ENCODE results near the gene SLC48A1.
A peak's percentile ranks its signal among the peaks of the same experiment; 100 is the strongest.

DNA sequence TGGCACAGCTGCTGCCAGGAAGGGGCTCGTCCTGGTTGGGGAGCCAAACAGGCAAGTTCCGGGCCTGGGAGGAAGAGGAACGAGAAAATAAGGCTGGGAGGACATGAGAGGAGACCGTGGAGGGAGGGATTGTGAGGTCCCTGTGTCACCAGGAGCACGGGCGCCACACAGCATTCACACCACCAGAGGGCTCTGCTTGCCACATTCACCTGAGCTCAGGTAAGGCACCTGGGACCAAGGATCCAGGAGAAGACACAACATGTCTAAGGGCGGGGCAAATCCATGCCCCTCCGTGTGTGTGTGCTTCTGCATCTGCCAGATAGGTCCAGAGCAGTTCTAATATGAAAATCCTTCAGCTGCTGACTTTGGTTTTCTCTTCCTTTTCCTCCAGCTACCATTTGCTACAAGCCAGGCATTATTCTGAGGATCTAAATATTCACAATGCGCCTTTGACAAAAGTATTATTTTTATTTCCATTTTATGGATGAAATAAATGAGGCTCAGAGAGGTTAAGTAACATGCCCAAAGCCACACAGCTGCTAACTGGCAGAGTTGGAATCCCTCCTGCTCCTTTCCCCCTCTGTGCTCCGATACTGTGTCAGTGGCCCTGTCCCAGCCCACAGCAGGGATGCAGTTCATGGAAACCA is 28.9 kb upstream of the SLC48A1 start:
- TF ChIP-seq, protein P1, sequence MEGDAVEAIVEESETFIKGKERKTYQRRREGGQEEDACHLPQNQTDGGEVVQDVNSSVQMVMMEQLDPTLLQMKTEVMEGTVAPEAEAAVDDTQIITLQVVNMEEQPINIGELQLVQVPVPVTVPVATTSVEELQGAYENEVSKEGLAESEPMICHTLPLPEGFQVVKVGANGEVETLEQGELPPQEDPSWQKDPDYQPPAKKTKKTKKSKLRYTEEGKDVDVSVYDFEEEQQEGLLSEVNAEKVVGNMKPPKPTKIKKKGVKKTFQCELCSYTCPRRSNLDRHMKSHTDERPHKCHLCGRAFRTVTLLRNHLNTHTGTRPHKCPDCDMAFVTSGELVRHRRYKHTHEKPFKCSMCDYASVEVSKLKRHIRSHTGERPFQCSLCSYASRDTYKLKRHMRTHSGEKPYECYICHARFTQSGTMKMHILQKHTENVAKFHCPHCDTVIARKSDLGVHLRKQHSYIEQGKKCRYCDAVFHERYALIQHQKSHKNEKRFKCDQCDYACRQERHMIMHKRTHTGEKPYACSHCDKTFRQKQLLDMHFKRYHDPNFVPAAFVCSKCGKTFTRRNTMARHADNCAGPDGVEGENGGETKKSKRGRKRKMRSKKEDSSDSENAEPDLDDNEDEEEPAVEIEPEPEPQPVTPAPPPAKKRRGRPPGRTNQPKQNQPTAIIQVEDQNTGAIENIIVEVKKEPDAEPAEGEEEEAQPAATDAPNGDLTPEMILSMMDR (IDR thresholded peaks at IDR 0.05) = peak in 8 of 12 donors; percentile 15 to 36 (median 30)
- no peak for TF ChIP-seq POLR2A (IDR thresholded peaks at IDR 0.05)

All from heart left ventricle (tissue), 13 donors.